KOPT-K1 (cell line): Measurements from ENCODE around the gene TAP1.
"Not testable (repeated sequence)": the region's sequence is repeated elsewhere in the genome, so short reads cannot be mapped to it uniquely, and the experiment has no call there.

ENCODE experiments used
- H3K27ac ChIP-seq: fragments of 200-600 bp; sonication (generic); 2 replicates; pipeline ENCODE4 v1.5.1; 2016; ENCODE audit warnings: antibody characterized with exemption, mild to moderate bottlenecking, low read depth, low read length; ENCODE audit not compliant: poor library complexity, severe bottlenecking
- H3K36me3 ChIP-seq: fragments of 200-600 bp; sonication (generic); 2 replicates; pipeline ENCODE4 v1.5.1; 2017; ENCODE audit warnings: antibody characterized with exemption, mild to moderate bottlenecking, low read length, moderate library complexity; ENCODE audit not compliant: insufficient read depth
- H3K9me3 ChIP-seq: fragments of 200-600 bp; sonication (generic); 2 replicates; pipeline ENCODE4 v1.5.1; 2017; ENCODE audit warnings: antibody characterized with exemption, low read length, mild to moderate bottlenecking; ENCODE audit not compliant: insufficient read depth, poor library complexity, severe bottlenecking

The TAP1 gene

GRCh38 chr6:32807020-32807580, 46.4 kb downstream of the TAP1 start:
- no peaks in the 10 kb centered on the region for H3K36me3 ChIP-seq
- no peaks in the 10 kb centered on the region for H3K9me3 ChIP-seq
- H3K27ac ChIP-seq, result no peak overlapping the region

GRCh38 chr6:32805404-32805803, 48.1 kb downstream of the TAP1 start:
- H3K27ac ChIP-seq, H3K9me3 ChIP-seq, H3K36me3 ChIP-seq: not testable (repeated sequence)

GRCh38 chr6:32803416-32803815, 50.1 kb downstream of the TAP1 start:
- Histone ChIP-seq H3K36me3 (no peaks in the 10 kb centered on the region), H3K9me3 (peaks cover 3% of the 10 kb centered on the region), H3K27ac (no peak overlapping the region)

- Histone ChIP-seq H3K9me3 (peaks cover 3% of the 10 kb centered on the region), H3K36me3 (no peaks in the 10 kb centered on the region), H3K27ac (no peak overlapping the region)
These were observed 53.8 kb downstream of the TAP1 start for GRCh38 chr6:32799740-32800139.

- peaks cover 3% of the 10 kb centered on the region for H3K9me3 ChIP-seq
- H3K36me3 ChIP-seq, result no peaks in the 10 kb centered on the region
- H3K27ac ChIP-seq, result no peak overlapping the region
These were observed 54.3 kb downstream of the TAP1 start for GRCh38 chr6:32799168-32799567.

- H3K27ac ChIP-seq, result no peak overlapping the region
- peaks cover 3% of the 10 kb centered on the region for H3K9me3 ChIP-seq
- H3K36me3 ChIP-seq, result no peaks in the 10 kb centered on the region
These were observed 56.4 kb downstream of the TAP1 start for GRCh38 chr6:32796848-32797776.
